NCI-H748 treated with DMSO at 0.1 percent for 48 hours (cell line): ENCODE measurements around the gene KDM4B.
"Not testable (repeated sequence)": the region's sequence is repeated elsewhere in the genome, so short reads cannot be mapped to it uniquely, and the experiment has no call there.

Experiments used
- DNase-seq: peaks from one replicate; lab custom pipeline; 2025; lab: John Stamatoyannopoulos, UW

The KDM4B gene

DNA sequence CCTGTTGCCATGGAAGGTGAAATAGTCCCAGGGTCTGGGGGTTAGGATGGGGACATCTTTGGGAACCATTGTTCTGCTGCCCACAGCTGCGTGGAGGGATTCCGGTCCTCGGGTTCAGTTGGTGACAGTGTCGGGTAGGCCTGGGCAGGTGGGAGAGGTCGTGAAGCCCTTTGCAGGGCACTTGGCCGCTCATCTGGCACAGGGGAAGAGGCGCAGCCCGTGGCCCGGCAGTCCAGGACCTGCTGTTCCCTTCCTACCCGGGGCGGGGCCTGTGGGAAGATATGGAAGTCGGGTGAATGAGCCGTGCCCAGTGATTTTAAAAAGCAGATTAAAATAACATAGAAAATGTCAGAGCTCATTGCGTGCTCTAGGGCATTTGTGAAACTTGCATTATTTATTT, 44.8 kb downstream of the KDM4B start:
- no peak for DNase-seq

DNA sequence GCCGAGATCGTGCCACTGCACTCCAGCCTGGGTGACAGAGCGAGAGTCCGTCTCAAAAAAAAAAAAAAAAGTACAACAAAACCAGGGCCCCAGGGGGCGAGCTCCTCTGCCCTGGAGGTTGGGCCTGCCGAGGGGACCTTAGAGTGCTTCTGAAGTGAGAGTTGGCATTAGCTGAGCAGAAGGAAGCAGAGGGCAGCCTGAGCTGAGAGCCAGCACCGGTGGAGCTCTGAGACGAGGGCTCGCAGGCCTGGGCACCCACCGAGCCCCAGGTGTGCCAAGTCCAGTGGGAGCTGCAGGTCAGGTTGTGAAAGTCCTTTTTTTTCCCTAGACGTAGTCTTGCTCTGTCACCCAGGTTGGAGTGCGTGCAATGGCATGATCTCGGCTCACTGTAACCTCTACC, 46.0 kb downstream of the KDM4B start:
- no peak for DNase-seq

DNA sequence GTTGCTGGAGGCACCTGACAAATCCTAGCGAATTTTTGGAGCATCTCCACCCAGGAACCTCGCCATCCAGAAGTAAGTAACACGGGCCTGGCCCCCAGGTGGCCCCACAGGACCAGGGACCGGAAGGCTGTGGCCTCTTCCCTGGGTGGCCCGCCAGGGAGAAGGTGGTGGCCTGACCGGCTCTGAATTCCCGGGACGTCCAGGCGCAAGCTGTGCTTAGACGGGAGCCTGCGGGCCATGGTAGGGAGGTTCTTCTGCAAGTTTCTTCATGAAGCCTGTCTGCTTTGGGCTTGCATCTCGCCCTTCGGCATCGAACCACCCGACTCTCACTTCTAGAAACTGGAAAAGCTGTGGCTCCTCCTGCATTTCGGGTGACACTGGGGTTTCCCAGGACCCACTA, 47.4 kb downstream of the KDM4B start:
- DNase-seq, result no peak

DNA sequence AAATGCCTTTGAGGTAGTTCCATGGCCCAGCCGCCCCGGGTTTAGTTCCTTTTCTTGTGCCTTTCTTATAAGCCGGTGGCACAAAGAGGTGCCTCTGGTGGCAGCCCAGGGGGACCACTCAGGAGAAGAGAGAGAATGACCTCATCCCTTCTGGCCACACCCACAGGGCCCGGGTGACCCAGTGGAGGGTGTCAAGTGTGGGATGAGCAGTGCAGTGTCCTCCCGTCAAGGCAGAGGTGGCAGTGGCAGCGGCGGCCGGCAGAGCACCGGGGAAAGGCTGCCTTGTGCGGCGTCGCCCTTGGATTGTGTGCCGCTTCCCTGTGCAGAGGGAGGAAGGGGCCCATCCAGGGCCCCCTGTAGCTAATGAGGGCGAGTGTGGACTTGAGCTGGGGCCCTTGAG, 47.9 kb downstream of the KDM4B start:
- DNase-seq, result no peak

DNA sequence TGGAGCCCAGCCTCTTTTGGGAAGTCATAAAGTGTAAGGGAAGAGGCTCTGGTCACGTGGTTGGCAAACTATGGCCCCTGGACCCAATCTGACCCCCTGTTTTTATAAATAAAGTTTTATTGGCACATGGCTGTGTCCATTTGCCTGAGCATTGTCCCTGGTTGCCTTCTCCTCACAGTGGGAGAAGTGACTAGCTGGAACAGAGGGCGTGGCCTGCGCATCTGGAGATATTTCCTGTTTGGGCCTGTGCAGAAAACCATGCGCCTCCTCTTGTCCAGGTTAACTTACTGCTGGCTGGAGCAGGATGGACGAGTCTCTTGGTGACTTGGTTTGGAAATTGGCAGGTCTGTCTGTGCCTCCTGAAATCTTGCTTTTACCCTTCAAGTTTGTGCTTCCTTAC, 48.3 kb downstream of the KDM4B start:
- DNase-seq, result no peak

DNA sequence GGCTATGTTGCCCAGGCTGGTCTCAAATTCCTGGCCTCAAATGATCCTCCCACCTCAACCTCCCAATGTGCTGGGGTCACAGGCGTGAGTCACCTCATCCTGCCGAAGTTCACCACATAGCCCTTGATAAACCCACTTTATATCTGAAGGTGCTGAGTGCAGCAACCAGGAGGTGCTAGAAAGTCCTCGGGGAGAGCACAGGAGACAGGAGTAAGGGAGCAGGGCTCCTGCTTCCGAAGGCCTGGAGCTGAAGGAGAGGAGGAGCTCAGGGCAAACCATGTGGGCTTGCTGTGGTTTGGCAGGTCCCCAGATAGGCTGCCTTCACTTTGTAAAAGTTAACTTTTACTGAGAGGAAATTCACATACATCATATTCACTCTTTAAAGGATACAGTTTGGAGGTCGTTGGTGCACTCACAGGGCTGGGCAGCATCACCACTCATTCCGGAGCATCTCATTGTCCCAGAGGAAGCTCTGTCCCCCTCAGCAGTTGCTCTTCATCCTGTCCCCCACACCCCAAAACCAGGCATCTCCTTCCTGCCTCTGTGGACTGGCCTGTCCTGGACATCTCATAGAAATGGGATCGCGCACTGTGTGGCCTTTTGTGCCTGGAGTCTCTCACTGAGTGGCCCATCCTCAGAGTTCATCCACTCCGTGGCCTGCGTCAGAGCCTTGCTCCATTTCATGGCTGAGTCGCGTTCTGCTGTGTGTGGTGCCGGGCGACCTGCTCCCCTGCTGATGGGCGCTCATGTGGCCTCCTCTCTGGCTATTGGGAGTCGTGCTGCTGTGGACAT, 49.5 kb downstream of the KDM4B start:
- no peak for DNase-seq

DNA sequence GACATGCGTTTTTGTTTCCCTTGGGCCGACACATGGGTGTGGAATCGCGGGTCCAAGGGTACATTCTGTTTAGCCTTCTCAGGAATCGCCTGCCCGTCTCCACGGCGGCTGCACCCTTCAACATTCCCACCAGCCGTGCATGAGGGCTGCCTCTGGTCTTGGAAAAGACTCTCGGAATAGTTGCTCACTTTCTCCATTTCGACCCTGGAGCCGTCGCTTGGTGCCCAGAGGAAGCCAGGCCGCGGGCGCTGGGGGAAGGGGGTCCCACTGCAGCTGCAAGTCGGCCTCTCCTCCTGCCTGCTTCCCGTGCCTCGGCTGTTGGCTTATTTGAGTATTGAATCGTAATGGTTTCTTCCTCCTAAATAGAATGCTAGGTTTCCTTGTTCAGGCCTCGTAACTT, 51.5 kb downstream of the KDM4B start:
- DNase-seq, result no peak

DNA sequence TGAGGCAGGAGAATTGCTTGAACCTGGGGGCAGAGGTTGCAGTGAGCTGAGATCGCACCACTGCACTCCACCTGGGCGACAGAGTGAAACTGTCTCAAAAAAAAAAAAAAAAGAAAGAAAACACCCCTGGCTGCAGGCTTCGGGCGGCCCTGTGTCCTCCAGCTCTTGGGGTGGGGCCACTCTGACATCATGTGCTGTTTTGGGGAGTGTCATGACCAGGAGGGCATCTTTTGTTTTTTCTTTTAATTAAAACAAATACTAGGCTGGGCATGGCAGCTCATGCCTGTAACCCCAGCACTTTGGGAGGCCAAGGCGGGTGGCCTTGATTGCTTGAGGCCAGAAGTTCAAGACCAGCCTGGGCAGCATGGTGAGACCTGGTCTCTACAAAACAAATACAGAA, 52.1 kb downstream of the KDM4B start:
- no peak for DNase-seq

DNA sequence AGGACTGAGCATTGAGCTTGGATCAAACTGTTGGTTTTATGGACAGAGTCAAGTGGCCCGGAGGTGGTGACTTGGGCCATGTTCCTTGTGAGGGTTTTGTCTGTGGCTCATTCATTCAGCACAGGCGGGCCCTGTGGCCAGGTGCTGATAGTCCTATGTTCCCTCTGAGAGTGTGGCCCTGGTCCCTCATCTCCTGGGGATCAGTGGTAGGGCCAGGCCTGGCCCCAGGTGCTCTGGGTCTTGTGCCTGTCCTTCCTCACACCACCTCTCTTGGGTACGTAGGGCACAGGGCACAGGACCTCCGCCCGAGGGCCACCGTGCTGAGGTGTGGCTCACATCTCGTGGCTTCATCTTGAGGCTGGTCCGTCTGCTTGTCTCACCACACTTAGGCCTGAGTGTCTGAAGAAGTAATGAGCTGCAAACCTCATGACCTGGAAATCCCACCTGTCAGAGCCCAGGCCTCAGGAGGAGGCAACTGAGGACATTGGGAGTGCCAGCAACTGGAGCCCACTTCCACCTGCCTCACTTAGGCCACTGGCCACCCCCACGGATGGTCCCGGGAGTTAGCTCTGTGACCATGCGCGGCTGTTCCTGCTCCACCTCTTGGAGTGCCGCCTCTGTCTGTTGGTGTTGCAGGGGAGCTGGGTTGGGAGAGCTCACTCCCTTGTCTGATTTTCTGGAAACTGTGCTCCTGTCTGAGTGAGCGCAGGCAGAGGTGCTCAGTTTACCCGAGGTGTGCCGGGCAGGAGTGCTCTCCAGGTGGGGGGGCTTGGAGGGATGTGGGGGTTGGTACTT, 53.4 kb downstream of the KDM4B start:
- no peak for DNase-seq

DNA sequence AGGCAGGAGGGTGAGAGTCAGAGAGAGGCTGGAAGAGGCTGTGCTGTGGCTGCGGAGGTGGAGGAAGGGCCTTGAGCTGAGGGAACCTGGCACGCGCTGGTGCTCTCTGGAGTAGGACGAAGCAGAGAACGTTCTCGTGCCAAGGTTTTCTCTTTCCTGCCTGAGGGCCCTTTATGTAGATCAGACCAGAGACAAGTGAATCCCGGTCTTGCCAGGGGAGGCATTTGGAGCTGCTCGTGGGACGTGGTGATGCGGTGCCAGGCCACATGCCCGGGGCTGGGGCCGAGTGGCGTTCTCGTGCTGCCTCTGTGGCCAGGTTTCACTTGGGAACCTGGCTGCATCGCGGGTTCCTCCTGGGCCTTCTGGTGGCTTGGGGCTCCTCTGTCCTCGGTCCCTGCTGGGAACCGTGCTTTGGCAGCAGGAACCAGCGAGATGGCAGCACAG, 54.2 kb downstream of the KDM4B start:
- DNase-seq, result no peak

DNA sequence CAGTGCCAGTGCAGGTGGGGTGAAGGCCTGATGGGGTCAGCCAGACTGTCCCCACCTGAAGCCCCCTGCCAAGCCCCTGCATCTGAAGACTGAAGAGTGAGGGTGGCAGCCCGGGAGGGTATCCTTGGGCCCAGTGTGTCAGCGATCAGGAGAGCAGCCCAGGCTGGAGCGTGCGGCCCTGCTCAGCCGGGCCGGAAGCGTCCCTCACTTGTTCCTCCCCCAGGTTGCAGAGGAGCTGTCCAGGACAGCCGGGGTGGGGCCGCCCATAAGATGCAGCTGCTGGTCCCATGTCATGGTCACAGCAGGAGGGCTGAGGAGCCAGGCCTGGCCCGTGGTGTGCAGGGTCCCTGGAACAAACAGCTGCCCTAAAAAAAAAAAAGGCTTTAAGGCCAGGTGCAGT, 55.4 kb downstream of the KDM4B start:
- DNase-seq, result no peak

DNA sequence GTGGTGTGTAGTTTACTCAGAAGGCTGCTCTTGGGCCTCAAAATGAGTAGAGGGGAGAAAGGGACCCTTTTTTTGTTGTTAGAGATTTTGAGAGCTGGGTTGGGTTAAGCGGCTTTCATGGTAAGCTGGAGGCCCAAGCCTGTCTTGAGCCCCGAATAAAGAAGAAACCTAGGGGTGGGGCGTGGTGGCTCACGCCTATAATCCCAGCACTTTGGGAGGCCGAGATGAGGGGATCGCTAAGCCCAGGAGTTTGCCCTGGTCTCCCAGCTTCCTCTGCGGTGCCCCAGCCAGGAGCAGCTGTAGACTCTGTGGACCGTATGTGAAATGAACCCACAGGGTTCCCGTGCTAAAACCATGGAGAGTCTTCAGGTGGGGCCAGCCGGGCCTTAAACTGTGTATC, 56.1 kb downstream of the KDM4B start:
- no peak for DNase-seq

DNA sequence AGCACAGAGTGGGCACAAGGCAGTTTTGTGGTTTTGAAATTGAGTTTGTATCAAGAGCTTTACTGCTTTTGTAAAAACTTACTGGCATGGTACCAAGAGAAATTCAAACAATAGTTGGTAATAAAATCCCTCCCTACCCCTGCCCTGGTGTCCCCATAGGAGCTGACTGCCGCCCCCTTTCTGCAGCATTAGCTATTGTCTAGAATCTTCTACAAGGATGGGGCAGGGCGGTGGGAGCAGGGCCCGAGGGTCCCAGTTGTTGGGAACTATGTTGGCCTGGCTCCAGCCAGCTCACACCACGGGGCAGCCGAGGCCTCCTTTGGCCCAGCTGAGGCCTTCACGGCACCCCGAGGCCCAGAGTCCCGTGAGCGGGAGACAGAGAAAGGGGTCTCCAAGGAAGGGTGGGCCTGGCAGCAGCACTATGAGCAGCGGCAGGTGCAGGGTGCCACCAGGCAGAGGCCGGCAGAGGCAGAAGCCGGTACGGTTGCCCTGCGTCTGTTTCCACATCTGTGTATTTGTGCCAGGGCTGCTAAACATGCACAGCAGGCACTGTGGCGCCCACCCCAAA, 57.9 kb downstream of the KDM4B start:
- no peak for DNase-seq

DNA sequence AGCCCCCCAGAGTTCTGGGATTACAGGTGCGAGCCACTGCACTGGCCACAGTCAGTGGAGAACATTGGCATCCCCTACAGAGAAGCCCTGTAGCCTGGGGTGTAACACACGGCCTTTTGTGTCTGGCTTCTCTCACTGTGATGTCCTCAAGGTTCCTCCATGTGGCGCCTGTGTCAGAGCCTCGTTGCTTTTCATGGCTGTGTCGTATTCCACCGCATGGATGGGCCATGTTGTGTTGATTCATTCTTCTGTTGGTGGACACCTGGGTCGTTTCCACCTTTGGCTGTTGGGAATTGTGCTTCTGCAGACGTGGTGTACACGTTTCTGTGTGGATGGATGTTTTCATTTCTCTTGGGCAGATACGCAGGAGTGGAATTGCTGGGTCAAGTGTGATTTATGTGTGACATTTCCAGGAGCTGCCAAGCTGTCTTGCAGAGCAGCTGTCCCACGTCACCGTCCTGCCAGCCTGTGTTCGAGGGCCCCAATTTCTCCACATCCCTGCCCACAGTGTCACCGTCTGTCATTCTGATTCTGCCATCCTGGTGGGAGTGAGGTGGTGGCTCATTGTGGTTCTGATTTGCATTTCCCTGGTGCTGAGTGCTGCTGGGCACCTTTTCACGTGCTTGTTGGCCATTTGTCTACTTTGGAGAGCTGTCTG, 59.4 kb downstream of the KDM4B start:
- no peak for DNase-seq

DNA sequence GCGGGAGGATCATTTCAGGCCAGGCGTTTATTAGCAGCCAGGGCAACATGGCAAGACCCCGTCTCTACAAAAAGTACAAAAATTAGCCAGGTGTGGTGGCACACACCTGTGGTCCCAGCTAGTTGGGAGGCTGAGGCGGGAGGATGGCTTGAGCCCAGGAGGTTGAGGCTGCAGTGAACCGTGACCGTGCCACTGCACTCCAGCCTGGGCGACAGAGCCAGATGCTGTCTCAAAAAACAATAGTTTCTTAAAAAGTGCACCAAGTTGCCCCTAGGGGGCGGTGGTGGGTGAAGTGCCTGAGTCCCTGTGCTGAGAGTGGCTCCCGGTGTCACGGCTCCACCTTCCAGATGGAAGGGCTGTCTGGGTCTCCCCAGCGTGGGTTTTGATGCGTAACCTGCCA, 60.7 kb downstream of the KDM4B start:
- not testable (repeated sequence) for DNase-seq

DNA sequence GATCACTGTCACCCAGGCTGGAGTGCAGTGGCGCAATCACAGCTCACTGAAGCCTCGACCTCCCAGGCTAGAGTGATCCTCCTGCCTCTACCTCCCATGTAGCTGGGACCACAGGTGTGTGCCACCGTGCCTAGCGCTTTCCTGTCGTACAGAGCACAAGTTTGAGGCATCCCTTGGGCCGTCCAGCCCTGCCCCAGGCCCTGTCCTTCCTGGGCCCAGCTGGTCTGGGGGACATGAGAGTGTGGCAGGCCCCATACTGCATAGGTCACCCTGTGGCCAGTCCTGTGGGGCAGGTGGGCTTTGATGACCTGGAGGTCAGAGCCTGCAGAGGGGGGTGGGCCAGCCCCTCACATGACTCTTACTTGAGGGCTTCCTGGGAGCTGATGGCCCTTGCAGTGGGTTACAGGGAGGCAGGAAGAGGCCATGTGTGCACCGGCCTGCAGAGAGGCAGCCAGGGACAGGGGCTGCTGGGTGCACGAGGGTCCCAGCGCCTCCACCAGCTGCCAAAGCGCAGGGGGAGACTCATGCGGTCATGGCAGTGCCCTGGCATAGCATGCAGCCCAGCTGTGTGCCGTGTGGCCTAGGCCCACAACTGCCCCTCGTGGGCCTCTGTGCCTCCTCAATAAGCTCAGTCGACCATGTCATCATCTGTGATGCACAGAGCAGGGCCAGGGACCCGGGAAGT, 61.4 kb downstream of the KDM4B start:
- DNase-seq, result no peak

DNA sequence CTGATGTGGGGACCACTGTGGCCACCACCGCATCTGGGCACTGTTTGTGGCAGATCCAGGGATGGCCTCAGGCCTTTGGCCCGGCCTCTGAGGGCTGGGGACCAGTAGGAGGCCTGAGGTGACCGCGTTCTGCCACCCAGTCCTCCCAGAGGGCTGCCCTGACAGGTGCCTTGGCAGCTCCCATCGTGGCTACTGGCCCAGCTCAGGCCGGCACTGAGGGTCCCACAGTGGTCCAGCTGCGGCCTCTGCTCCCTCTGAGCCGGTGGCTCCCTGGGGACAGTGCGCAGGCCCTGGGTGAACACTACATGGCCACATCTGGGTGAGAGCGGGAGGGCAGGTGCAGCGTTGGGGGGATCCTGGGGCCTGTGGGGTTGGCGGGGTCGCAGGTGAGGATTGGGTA, 61.9 kb downstream of the KDM4B start:
- no peak for DNase-seq

DNA sequence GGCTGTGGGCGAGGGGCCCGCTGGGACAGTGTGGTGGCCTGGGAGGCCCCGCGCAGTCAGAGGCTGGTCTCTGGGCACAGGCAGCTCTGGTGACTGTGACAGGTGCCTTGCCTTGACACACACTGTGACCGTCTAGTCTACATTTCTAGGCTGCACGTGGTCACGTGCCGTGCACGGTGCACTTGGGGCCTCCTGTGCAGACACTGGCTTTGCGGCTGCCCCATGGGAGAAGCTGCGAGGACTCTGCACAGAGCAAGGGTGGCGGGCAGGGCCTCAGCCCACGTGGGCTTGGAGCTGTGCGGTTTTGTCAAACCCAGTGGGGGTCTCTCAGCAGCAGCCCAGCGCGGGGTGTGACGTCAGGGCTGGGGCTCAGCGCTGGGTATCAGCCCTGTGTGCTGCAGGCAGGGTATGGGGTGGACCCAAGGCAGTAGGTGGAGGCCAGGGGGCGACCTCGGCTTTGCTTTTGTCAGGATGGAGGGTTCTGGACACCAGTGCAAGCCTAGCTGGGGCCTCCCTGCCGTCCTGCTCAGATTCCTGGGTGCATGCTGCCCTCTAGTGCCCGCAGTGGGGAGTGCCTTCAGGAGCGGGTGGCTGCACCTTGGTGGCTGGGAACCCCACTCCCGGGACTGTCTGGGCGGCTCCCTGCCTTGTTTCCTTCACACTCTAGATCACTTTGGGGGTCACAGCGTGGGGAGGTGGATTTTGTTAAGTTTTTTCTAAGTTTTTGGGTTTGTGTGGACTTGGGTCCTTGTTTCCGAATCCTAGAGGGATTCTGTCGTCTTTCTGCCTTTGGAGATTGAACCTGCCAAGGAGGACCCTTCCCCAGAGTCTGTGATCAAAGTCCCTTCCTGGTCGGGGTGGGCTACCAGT, 62.6 kb downstream of the KDM4B start:
- no peak for DNase-seq

DNA sequence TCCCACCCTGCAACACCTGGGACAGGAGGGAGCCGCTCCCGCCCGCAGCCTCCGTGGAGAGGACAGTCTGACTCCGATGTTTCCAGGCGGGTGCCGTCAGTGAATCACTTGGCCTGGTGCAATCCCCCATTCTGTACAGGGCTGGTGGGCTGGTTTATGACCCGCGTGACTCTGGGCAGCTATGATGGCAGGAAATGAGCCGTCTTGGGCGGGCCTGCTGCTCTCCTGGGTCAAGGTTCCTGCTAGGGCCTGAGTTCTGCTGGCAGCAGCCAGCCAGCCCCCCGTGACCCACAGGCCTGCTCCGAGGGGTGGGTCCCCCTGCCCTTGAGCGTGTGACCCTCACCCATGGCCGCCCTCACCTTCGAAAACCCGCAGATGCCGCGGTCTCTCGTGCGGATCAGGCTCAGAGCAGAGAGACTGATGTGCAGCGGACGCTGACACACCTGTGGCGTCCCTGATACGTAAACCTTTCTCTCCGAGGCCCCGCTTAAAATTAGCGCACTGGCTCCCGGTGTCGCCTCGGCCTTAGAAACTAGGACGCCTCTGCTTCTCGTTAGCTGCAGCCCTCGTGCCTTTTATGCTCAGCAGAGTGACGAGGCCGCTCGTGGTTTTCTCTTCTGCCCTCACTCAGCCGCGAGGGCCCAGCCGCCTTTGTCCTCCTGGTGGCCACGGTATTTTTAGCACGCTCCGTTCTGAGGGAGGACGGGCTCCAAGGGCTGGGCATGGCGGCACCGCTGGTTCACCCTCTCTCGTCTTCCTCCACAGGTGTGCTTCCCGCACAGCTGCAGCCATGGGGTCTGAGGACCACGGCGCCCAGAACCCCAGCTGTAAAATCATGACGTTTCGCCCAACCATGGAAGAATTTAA, 63.4 kb downstream of the KDM4B start:
- no peak for DNase-seq

DNA sequence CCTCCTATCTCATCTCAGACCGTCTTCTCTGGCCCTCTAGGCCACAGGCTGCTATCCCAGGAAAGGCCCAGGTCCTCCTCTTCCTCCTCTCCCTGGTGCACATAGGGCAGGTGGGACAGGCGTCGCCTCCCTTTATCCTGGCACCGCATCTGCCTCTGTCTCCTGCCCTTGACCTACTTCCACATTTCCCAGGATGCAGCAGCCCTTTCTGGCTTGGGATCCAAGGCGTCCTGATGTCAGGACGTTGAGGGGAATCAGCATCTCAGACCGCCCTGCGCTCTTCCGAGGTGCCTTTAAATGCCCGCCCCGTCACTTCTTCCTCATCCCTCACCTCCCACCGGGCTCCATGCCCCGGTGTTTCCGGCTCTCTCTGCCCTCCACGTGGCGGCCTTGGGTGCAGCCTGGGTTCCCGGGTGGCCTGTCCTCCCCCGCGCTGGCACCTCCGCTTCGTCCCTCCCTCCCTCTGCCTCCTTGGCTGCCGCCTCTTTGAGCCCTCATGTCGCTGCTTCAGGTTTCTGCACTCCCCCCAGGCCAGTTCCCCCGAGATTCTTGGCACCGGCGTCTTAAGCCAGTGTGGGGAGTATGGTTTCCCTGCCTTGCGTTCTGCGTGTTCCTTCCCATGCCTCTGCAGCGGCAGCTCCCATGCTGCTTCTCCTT, 66.3 kb downstream of the KDM4B start:
- DNase-seq, result no peak
